Spleen (tissue), 11 donors: Measurements from ENCODE around the gene TM9SF4. TPM values are rescaled to one million over a fixed set of nuclear protein-coding genes. Genes with fewer than 3 reads are reported as not detected.

Source experiments
- DNase-seq: peaks from one replicate; pipeline ENCODE4 v3.0.0-alpha.2; 2020
- H3K27ac ChIP-seq, 8 donors: fragments of 200-600 bp; sonication (generic) in 7 of 8; 1 replicate in 4 of 8; 2 replicates in 4 of 8; pipeline versions ENCODE4 v1.5.0 to v1.8.0; 2016 to 2021; ENCODE audit warnings: inconsistent platforms in 4 of 8, mild to moderate bottlenecking in 4 of 8, moderate library complexity in 1 of 8
- H3K27me3 ChIP-seq, 7 donors: fragments of 200-600 bp; sonication (generic) in 6 of 7; replicated peaks in 1 of 7; 1 replicate in 4 of 7; 2 replicates in 3 of 7; pipeline versions ENCODE4 v1.5.0 to v1.8.0; 2016 to 2021; ENCODE audit warnings: inconsistent platforms in 3 of 7, mild to moderate bottlenecking in 1 of 7
- H3K36me3 ChIP-seq, 6 donors: fragments of 200-600 bp; sonication (generic) in 5 of 6; 1 replicate in 4 of 6; 2 replicates in 2 of 6; pipeline versions ENCODE4 v1.5.0 to v1.8.0; 2016 to 2021; ENCODE audit warnings: inconsistent platforms in 2 of 6
- H3K4me1 ChIP-seq, 6 donors: fragments of 200-600 bp; sonication (generic) in 5 of 6; 1 replicate in 3 of 6; 2 replicates in 3 of 6; pipeline versions ENCODE4 v1.5.0 to v1.8.0; 2016 to 2021; ENCODE audit warnings: inconsistent platforms in 3 of 6
- H3K4me3 ChIP-seq, 8 donors: fragments of 200-600 bp; sonication (generic) in 7 of 8; 1 replicate in 4 of 8; 2 replicates in 4 of 8; pipeline versions ENCODE4 v1.5.0 to v1.8.0; 2016 to 2021; ENCODE audit warnings: inconsistent platforms in 4 of 8, mild to moderate bottlenecking in 4 of 8, moderate library complexity in 2 of 8
- H3K9me3 ChIP-seq, 8 donors: fragments of 200-600 bp; sonication (generic) in 7 of 8; 1 replicate in 4 of 8; 2 replicates in 4 of 8; pipeline versions ENCODE4 v1.5.0 to v1.8.0; 2016 to 2021; ENCODE audit warnings: inconsistent platforms in 4 of 8
- CTCF ChIP-seq, 11 experiments: fragments of 200-600 bp in 7 of 11; fragments of 450-650 bp in 4 of 11; sonication (generic) in 4 of 11; IDR thresholded peaks in 8 of 11; conservative IDR thresholded peaks in 3 of 11; 1 replicate in 7 of 11; 2 replicates in 4 of 11; pipeline versions ENCODE4 v1.4.0 to v1.8.0; 2016 to 2021; ENCODE audit warnings: antibody characterized with exemption in 11 of 11, inconsistent platforms in 4 of 11, mild to moderate bottlenecking in 1 of 11
- POLR2A ChIP-seq, 3 donors: fragments of 450-650 bp; IDR thresholded peaks; one replicate each; pipeline ENCODE4 v1.5.1; 2017; ENCODE audit warnings: antibody characterized with exemption in 3 of 3, mild to moderate bottlenecking in 1 of 3
- POLR2AphosphoS5 ChIP-seq, 3 donors: sonication (generic); formaldehyde crosslinking; IDR thresholded peaks; one replicate each; pipeline ENCODE4 v1.5.1; 2017; ENCODE audit warnings: antibody characterized with exemption in 3 of 3
- WGBS, 5 donors: extraction: QIAGEN DNeasy Blood & Tissue Kit in 3 of 5; methylation state at CpG; one replicate each; pipeline versions ENCODE4 v1.1.5 to v1.1.7; 2013 to 2018; 5-methylcytosine and 5-hydroxymethylcytosine counted together
- intact Hi-C: fragments of 100-400 bp; cut with DNase I; formaldehyde crosslinking; loops from one replicate; pipeline ENCODE4 v1.15.0; 2023; ENCODE audit warnings: low total_unique reads
- polyA plus RNA-seq, 3 donors: library from polyadenylated mRNA; stranded (reverse); fragments of 200-250 nt; gene quantifications; one replicate each; pipeline ENCODE4 v1.2.1, GENCODE V29; 2013
- total RNA-seq, 7 donors: library from RNA; depleted of rRNA in 3 of 7; stranded (reverse); fragments of >200 nt in 3 of 7; fragmentation: NEBNext Ultra II Directional in 4 of 7; extraction: Animal tissue kit (Norgen Biotek cat#: 25700) in 4 of 7; gene quantifications; one replicate each; pipeline versions ENCODE4 v1.1.0 to v1.2.1, GENCODE V29; 2016 to 2021
- donor health status: healthy with polysubstance abuse.
- donor health status: DM: no; HTN: no; CAD: no; lungs with moderate emphysema.
- donor health status: DM: no; HTN: no; CAD: no.
- donor health status: Bipolar disorder and iron deficiency.
- donor health status: healthy.
- donor health status: DM: no; HTN: no; CAD: no.
- donor health status: DM: yes; HTN: yes; CAD: no.

The TM9SF4 gene
- total and polyA plus RNA-seq, 10 donors = 12.0 to 58.3 (median 41.0) TPM

DNA sequence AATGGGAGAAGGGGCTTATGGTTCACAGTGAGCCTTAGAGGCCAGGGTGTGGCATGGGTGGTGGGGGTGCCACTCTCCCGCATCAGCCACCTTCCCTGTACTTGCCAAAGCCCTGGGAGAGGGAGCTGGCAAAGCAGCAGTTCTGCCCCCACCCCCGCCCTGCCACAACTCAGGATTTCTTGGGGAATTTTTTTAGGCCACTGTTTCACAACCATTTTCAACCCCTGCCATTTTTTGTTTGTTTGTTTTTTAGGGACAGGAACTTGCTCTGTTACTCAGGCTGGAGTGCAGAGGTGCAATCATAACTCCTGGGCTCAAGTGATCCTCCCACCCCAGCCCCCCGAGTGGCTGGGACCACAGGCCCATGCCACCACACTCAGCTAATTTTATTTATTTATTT is 22.4 kb upstream of the TM9SF4 start:
- TF ChIP-seq CTCF (IDR thresholded peaks at IDR 0.05 in 8 of 11, conservative IDR thresholded peaks at IDR 0.05 in 3 of 11) (no peak), POLR2AphosphoS5 (IDR thresholded peaks at IDR 0.05) (peak in 1 of 3 donors; percentile 14)
- WGBS, 5 donors = 68 to 92% (median 84%) methylated on average over 3 of the region's 3 CpGs
- H3K4me3 ChIP-seq = no peak overlapping the region
- no peak for DNase-seq
- intact Hi-C loops = no loop called here
- no peaks in the 10 kb centered on the region for H3K9me3 ChIP-seq
- no peaks in the 10 kb centered on the region for H3K27me3 ChIP-seq
- H3K27ac ChIP-seq = peak overlapping the region in 2 of 8 donors; percentile 7 to 17
- peaks cover 0 to 24% (median 11%) of the 10 kb centered on the region in 6 donors for H3K4me1 ChIP-seq
- peaks cover 0 to 100% (median 20%) of the 10 kb centered on the region in 6 donors for H3K36me3 ChIP-seq

GRCh38 chr20:32088759-32089158 is 20.8 kb upstream of the TM9SF4 start:
- intact Hi-C loops = no loop called here
- H3K27me3 ChIP-seq = no peaks in the 10 kb centered on the region
- 93 to 98% (median 95%) methylated on average over 2 to 3 of the region's 3 CpGs for WGBS, 5 donors
- TF ChIP-seq CTCF (IDR thresholded peaks at IDR 0.05 in 8 of 11, conservative IDR thresholded peaks at IDR 0.05 in 3 of 11) (no peak), POLR2AphosphoS5 (IDR thresholded peaks at IDR 0.05) (peak in 1 of 3 donors; percentile 15)
- H3K4me1 ChIP-seq = peaks cover 0 to 23% (median 11%) of the 10 kb centered on the region in 6 donors
- H3K36me3 ChIP-seq = peaks cover 0 to 100% (median 18%) of the 10 kb centered on the region in 6 donors
- DNase-seq = no peak
- H3K4me3 ChIP-seq = no peak overlapping the region
- no peak overlapping the region for H3K27ac ChIP-seq
- no peaks in the 10 kb centered on the region for H3K9me3 ChIP-seq

- H3K4me3 ChIP-seq = no peak overlapping the region
- no peak for TF ChIP-seq POLR2A (IDR thresholded peaks at IDR 0.05)
- no peak for TF ChIP-seq POLR2AphosphoS5 (IDR thresholded peaks at IDR 0.05)
- TF ChIP-seq CTCF (IDR thresholded peaks at IDR 0.05 in 8 of 11, conservative IDR thresholded peaks at IDR 0.05 in 3 of 11) = no peak
- H3K4me1 ChIP-seq = peaks cover 0 to 23% (median 11%) of the 10 kb centered on the region in 6 donors
- intact Hi-C loops = loop anchor here (5.0 to 10.0 kb wide), 2 partner anchors 57 to 235 kb away; no protein-coding TSS in a partner anchor
- H3K27ac ChIP-seq = peak overlapping the region in 1 of 8 donors; percentile 13
- DNase-seq = no peak
- WGBS, 5 donors = 59 to 82% (median 77%) methylated on average over 5 of the region's 5 CpGs
- H3K27me3 ChIP-seq = no peaks in the 10 kb centered on the region
- H3K36me3 ChIP-seq = peaks cover 0 to 100% (median 9%) of the 10 kb centered on the region in 6 donors
- H3K9me3 ChIP-seq = no peaks in the 10 kb centered on the region
These were observed 19.7 kb upstream of the TM9SF4 start for GRCh38 chr20:32089637-32090362.

GRCh38 chr20:32091888-32092346 is 17.6 kb upstream of the TM9SF4 start:
- DNase-seq = peak; percentile 93
- no peaks in the 10 kb centered on the region for H3K27me3 ChIP-seq
- H3K4me3 ChIP-seq = no peak overlapping the region
- intact Hi-C loops = loop anchor here (5.0 to 10.0 kb wide), 2 partner anchors 60 to 237 kb away; no protein-coding TSS in a partner anchor
- H3K4me1 ChIP-seq = peaks cover 0 to 17% (median 8%) of the 10 kb centered on the region in 6 donors
- no peaks in the 10 kb centered on the region for H3K9me3 ChIP-seq
- peak in 2 of 3 donors; percentile 54 to 65 for TF ChIP-seq POLR2AphosphoS5 (IDR thresholded peaks at IDR 0.05)
- peak; percentile 88 to 98 (median 95) for TF ChIP-seq CTCF (IDR thresholded peaks at IDR 0.05 in 8 of 11, conservative IDR thresholded peaks at IDR 0.05 in 3 of 11)
- no peak for TF ChIP-seq POLR2A (IDR thresholded peaks at IDR 0.05)
- WGBS, 5 donors = 0 to 3% (median 1%) methylated on average over 7 of the region's 7 CpGs
- peaks cover 0 to 100% (median 8%) of the 10 kb centered on the region in 6 donors for H3K36me3 ChIP-seq
- peak overlapping the region in 1 of 8 donors; percentile 37 for H3K27ac ChIP-seq
